Fibroblast of pulmonary artery (primary cell): ENCODE data around the gene TRIM21.

Experiments used
- DNase-seq: peaks from one replicate; pipeline ENCODE4 v3.0.0-alpha.2; 2010; ENCODE audit warnings: low read depth
- H3K4me3 ChIP-seq: replicated peaks from 2 replicates; pipeline ENCODE4 v1.5.1; 2011; ENCODE audit warnings: low read depth, mild to moderate bottlenecking, control low read depth, low read length, moderate library complexity
- CTCF ChIP-seq: IDR thresholded peaks from 2 replicates; pipeline ENCODE4 v1.5.1; 2011; ENCODE audit warnings: mild to moderate bottlenecking, control low read depth, low read length, inconsistent platforms; ENCODE audit errors: missing control alignments

Gene TRIM21

DNA sequence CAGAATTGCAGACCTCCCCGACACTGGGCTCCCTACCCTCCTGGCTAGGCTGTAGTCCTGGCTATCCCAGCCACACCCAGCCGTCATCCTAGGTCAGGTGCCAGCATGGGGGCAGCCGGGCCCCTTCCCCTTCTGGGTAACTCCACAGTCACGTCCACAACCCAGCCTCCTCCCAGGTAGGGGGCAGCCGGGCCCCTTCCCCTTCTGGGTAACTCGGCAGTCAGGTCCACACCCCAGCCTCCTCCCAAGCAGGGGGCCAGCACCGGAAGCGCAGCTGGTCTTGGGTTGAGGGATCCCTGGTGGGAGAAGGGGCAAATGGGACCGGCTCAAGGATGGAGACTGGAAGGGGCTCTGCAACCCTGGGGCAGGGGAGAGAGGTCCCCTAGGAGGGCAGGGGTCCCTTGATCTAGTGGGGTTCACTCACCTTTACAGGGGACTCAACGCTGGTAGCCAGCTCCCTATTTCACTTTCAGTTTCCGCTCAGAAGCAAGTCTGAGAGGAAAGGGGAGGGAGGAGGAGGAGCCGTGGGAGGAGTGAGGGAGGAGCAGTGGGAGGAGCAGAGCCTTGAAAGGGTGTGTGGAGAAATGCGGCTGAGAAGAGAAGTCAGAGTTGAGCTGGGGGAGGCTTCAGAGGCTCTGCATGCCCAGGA lies at the start of gene TRIM21:
Gene TRIM21 (minus strand): TSS at position 494 of the 649 bp plus-strand sequence. CDS start 3,293 bp downstream, outside the sequence.
- peak; percentile 88 for DNase-seq
- H3K4me3 ChIP-seq: peak within 1 kb of the TSS; percentile 99
- no peak for TF ChIP-seq CTCF

GRCh38 chr11:4441515-4441914 lies 48.0 kb upstream of the TRIM21 start:
- TF ChIP-seq CTCF: no peak

DNA sequence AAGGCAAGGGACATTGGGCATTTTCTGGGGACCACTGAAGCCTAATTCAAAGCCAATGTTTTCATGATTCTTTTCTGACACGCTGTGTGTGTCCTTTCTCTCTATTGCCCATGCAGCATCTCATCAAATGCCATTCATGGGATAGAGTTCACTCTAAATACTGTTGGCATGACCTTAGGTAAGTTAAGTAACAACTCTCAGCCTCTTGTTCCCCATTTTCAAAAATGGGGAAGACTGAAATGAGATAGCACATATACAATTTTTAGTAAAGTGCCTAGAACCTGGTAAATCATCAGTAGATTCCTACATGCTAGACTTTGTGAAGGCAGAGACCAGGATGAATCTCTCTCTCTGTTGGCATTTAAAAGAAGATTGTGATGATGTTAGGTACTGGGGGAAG lies 42.9 kb upstream of the TRIM21 start:
- DNase-seq: no peak
- no peak overlapping the region for H3K4me3 ChIP-seq
- no peak for TF ChIP-seq CTCF

More at GRCh38 chr11:4441515-4441914, 48.0 kb upstream of the TRIM21 start:
- H3K4me3 ChIP-seq: no peak overlapping the region
- DNase-seq: no peak

- TF ChIP-seq CTCF: no peak
- DNase-seq: no peak
- no peak overlapping the region for H3K4me3 ChIP-seq
Measured at GRCh38 chr11:4433856-4434255, 40.4 kb upstream of the TRIM21 start.

DNA sequence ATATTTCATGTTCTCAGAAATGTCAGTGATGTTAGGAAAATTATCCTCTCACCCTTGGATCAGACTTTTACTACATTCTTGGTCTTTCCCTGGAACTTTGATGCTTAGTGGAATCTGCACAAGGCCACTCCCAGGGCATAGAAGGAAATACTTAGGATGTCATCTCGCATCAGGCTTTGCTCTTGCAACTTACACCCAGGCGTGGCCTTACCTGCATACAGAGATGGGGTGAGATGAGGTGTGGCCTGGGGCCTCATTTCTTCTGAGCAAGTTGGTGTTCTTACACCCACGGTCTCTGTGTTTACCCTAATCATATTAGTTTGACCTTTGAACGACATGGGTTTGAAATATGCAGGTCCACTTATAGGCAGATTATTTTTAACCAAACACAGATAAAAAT lies 36.5 kb upstream of the TRIM21 start:
- no peak for DNase-seq
- H3K4me3 ChIP-seq: no peak overlapping the region
- TF ChIP-seq CTCF: no peak

- no peak for DNase-seq
- H3K4me3 ChIP-seq: no peak overlapping the region
- TF ChIP-seq CTCF: no peak
Measured at GRCh38 chr11:4418403-4418802, 24.9 kb upstream of the TRIM21 start.

GRCh38 chr11:4416816-4417215 lies 23.3 kb upstream of the TRIM21 start:
- H3K4me3 ChIP-seq: no peak overlapping the region
- DNase-seq: no peak
- TF ChIP-seq CTCF: no peak
